ENCODE measurements around the gene ZNF532.

Gene ZNF532

DNA sequence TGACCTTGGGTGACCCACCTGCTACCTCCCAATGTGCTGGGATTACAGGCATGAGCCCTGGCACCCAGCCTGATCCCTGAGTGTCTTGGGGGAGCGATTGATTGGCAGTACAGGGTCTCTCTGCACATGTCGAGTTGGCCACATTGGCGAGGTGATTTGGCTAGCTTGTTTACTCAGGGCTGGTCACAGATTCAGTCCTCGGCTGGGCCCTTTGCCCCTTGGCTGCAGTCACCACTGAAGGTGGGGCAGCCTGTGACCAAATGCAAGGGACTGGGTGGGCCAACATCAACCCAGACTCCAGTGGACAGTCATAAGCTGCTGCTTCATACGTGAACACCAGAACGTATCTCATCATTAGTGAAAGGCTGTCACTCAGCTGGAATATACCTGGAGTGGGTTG lies 114.9 kb downstream of the ZNF532 start:
- DNase-seq (ENCODE audit: low read depth in 1 of 2, low spot score in 1 of 2), result no peak
- Histone ChIP-seq H3K4me3 (replicated peaks; ENCODE audit: insufficient read depth, low read length) (no peak overlapping the region), H3K27ac (replicated peaks) (no peak overlapping the region), H3K27me3 (ENCODE audit: insufficient read depth, poor library complexity, severe bottlenecking) (peaks cover 4% of the 10 kb centered on the region)
- TF ChIP-seq POLR2AphosphoS5 (IDR thresholded peaks at IDR 0.05; ENCODE audit: low read depth) (no peak), GABPA (IDR thresholded peaks at IDR 0.05; ENCODE audit: low read depth) (no peak), SPI1 (IDR thresholded peaks at IDR 0.05; ENCODE audit: borderline replicate concordance, low read depth) (no peak)
- TF ChIP-seq, protein P1, sequence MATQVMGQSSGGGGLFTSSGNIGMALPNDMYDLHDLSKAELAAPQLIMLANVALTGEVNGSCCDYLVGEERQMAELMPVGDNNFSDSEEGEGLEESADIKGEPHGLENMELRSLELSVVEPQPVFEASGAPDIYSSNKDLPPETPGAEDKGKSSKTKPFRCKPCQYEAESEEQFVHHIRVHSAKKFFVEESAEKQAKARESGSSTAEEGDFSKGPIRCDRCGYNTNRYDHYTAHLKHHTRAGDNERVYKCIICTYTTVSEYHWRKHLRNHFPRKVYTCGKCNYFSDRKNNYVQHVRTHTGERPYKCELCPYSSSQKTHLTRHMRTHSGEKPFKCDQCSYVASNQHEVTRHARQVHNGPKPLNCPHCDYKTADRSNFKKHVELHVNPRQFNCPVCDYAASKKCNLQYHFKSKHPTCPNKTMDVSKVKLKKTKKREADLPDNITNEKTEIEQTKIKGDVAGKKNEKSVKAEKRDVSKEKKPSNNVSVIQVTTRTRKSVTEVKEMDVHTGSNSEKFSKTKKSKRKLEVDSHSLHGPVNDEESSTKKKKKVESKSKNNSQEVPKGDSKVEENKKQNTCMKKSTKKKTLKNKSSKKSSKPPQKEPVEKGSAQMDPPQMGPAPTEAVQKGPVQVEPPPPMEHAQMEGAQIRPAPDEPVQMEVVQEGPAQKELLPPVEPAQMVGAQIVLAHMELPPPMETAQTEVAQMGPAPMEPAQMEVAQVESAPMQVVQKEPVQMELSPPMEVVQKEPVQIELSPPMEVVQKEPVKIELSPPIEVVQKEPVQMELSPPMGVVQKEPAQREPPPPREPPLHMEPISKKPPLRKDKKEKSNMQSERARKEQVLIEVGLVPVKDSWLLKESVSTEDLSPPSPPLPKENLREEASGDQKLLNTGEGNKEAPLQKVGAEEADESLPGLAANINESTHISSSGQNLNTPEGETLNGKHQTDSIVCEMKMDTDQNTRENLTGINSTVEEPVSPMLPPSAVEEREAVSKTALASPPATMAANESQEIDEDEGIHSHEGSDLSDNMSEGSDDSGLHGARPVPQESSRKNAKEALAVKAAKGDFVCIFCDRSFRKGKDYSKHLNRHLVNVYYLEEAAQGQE (IDR thresholded peaks at IDR 0.05; ENCODE audit: insufficient replicate concordance, low read depth), result no peak
- TF ChIP-seq, protein P2, sequence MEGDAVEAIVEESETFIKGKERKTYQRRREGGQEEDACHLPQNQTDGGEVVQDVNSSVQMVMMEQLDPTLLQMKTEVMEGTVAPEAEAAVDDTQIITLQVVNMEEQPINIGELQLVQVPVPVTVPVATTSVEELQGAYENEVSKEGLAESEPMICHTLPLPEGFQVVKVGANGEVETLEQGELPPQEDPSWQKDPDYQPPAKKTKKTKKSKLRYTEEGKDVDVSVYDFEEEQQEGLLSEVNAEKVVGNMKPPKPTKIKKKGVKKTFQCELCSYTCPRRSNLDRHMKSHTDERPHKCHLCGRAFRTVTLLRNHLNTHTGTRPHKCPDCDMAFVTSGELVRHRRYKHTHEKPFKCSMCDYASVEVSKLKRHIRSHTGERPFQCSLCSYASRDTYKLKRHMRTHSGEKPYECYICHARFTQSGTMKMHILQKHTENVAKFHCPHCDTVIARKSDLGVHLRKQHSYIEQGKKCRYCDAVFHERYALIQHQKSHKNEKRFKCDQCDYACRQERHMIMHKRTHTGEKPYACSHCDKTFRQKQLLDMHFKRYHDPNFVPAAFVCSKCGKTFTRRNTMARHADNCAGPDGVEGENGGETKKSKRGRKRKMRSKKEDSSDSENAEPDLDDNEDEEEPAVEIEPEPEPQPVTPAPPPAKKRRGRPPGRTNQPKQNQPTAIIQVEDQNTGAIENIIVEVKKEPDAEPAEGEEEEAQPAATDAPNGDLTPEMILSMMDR (IDR thresholded peaks at IDR 0.05; ENCODE audit: insufficient read depth, low read length), result no peak

DNA sequence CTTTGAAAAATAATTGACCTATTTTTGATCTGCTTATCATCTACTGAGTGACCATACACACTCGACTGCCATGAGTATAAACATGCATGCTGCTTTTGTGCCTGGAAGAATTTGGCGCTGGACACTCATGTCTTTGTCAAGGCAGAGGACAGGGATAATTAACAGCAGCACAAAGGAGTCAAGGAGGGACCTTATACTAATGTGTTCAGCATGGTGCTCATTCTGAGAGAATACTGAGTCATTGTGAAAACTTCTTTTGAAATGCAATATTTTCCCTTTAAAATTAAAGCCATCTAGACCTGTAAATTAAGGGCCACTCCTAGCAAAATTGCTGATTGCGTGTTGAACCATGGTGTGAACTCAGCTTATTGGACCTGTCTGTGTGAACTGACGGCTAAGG lies 116.3 kb downstream of the ZNF532 start:
- Histone ChIP-seq H3K27ac (replicated peaks) (no peak overlapping the region), H3K27me3 (ENCODE audit: insufficient read depth, poor library complexity, severe bottlenecking) (peaks cover 4% of the 10 kb centered on the region), H3K4me3 (replicated peaks; ENCODE audit: insufficient read depth, low read length) (no peak overlapping the region)
- DNase-seq (ENCODE audit: low read depth in 1 of 2, low spot score in 1 of 2), result no peak
- TF ChIP-seq SPI1 (IDR thresholded peaks at IDR 0.05; ENCODE audit: borderline replicate concordance, low read depth), result no peak
- TF ChIP-seq, protein P2 (IDR thresholded peaks at IDR 0.05; ENCODE audit: insufficient read depth, low read length), result no peak
- TF ChIP-seq, protein P1 (IDR thresholded peaks at IDR 0.05; ENCODE audit: insufficient replicate concordance, low read depth), result no peak
- no peak for TF ChIP-seq GABPA (IDR thresholded peaks at IDR 0.05; ENCODE audit: low read depth)
- no peak for TF ChIP-seq POLR2AphosphoS5 (IDR thresholded peaks at IDR 0.05; ENCODE audit: low read depth)

DNA sequence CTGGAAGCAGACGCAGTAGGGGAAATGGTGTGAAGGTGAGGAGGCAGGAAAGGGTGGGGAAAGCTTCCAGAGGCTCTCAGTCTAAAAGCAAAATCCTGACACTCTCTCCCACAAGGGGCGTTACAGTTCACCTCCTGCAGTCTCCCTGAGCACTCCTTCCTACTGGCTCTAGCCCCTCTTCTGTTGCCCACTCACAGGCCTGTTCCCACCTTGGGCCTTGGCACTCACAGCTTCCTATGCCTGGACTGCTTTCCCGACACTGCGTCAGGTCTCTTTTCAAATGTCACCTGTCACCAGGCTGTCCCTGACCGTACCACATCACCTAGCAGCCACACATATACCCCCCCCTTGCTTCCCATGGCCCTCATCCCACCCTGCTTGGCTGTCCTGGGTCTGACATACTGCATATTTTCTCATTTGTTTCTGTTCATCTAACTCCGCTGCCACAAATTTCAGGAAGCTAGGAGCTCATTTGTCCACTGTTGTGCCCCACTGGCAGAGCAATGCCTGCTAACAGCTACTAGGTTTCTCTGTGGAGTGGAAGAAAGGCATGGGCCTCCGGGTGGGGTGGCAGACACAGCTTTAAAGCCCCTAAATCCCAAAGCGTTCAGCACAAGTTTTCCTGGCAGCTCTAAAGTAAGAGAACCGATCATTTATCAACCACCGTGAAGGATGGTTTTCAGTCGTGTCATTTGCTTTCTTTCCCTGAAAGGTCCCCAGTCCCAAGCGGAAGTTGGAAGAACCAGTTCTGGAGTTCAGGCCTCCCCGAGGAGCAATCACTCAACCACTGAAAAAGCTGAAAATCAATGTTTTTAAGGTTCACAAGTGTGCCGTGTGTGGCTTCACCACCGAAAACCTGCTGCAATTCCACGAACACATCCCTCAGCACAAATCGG lies 118.8 kb downstream of the ZNF532 start:
- H3K27me3 ChIP-seq (ENCODE audit: insufficient read depth, poor library complexity, severe bottlenecking), result peaks cover 2% of the 10 kb centered on the region
- TF ChIP-seq SPI1 (IDR thresholded peaks at IDR 0.05; ENCODE audit: borderline replicate concordance, low read depth) (no peak), GABPA (IDR thresholded peaks at IDR 0.05; ENCODE audit: low read depth) (no peak)
- TF ChIP-seq, protein P2 (IDR thresholded peaks at IDR 0.05; ENCODE audit: insufficient read depth, low read length), result no peak
- no peak overlapping the region for H3K27ac ChIP-seq (replicated peaks)
- no peak overlapping the region for H3K4me3 ChIP-seq (replicated peaks; ENCODE audit: insufficient read depth, low read length)
- DNase-seq (ENCODE audit: low read depth in 1 of 2, low spot score in 1 of 2), result no peak

All from HL-60 (cell line).